ENCODE data around the gene CCNQ. TPM values are rescaled to one million over a fixed set of nuclear protein-coding genes. Genes with fewer than 3 reads are reported as not detected.

Gene CCNQ
- total RNA-seq, 1 donor, result 29.3 TPM

GRCh38 chrX:153588782-153589446 is 10.0 kb downstream of the CCNQ start:
- peak; percentile 4 for DNase-seq (ENCODE audit: insufficient read length, low spot score, missing footprints)
- Histone ChIP-seq H3K4me2 (ENCODE audit: insufficient read depth, low read length) (no peak overlapping the region), H3K27me3 (ENCODE audit: insufficient read depth, low read length) (no peaks in the 10 kb centered on the region), H4K20me1 (ENCODE audit: insufficient read depth, low read length) (peaks cover 5% of the 10 kb centered on the region), H3K27ac (ENCODE audit: low read depth, low read length) (no peak overlapping the region), H3K9me3 (ENCODE audit: low read depth, low read length) (no peaks in the 10 kb centered on the region), H2AFZ (ENCODE audit: low read length) (no peak overlapping the region), H3K79me2 (ENCODE audit: insufficient read depth, low read length) (no peaks in the 10 kb centered on the region), H3K36me3 (ENCODE audit: insufficient read depth, low read length) (peaks cover 12% of the 10 kb centered on the region), H3K4me1 (ENCODE audit: insufficient read depth, low read length) (no peaks in the 10 kb centered on the region), H3K4me3 (ENCODE audit: insufficient read depth, low read length) (no peak overlapping the region)
- TF ChIP-seq CTCF (IDR thresholded peaks at IDR 0.05; ENCODE audit: extremely low read depth, low read depth, low read length), result no peak

GRCh38 chrX:153588021-153588781 is 10.7 kb downstream of the CCNQ start:
- H3K27me3 ChIP-seq (ENCODE audit: insufficient read depth, low read length), result no peaks in the 10 kb centered on the region
- H3K4me3 ChIP-seq (ENCODE audit: insufficient read depth, low read length), result no peak overlapping the region
- H3K9me3 ChIP-seq (ENCODE audit: low read depth, low read length), result no peaks in the 10 kb centered on the region
- H2AFZ ChIP-seq (ENCODE audit: low read length), result no peak overlapping the region
- no peak overlapping the region for H3K27ac ChIP-seq (ENCODE audit: low read depth, low read length)
- TF ChIP-seq CTCF (IDR thresholded peaks at IDR 0.05; ENCODE audit: extremely low read depth, low read depth, low read length), result no peak
- no peak for DNase-seq (ENCODE audit: insufficient read length, low spot score, missing footprints)
- peaks cover 11% of the 10 kb centered on the region for H3K36me3 ChIP-seq (ENCODE audit: insufficient read depth, low read length)
- H3K4me2 ChIP-seq (ENCODE audit: insufficient read depth, low read length), result no peak overlapping the region
- H3K4me1 ChIP-seq (ENCODE audit: insufficient read depth, low read length), result no peaks in the 10 kb centered on the region
- H3K79me2 ChIP-seq (ENCODE audit: insufficient read depth, low read length), result no peaks in the 10 kb centered on the region
- peaks cover 2% of the 10 kb centered on the region for H4K20me1 ChIP-seq (ENCODE audit: insufficient read depth, low read length)

GRCh38 chrX:153587342-153587741 is 11.6 kb downstream of the CCNQ start:
- no peak for DNase-seq (ENCODE audit: insufficient read length, low spot score, missing footprints)
- Histone ChIP-seq H3K4me2 (ENCODE audit: insufficient read depth, low read length) (no peak overlapping the region), H3K27me3 (ENCODE audit: insufficient read depth, low read length) (no peaks in the 10 kb centered on the region), H2AFZ (ENCODE audit: low read length) (no peak overlapping the region), H3K27ac (ENCODE audit: low read depth, low read length) (no peak overlapping the region), H3K79me2 (ENCODE audit: insufficient read depth, low read length) (no peaks in the 10 kb centered on the region), H3K4me3 (ENCODE audit: insufficient read depth, low read length) (no peak overlapping the region), H3K4me1 (ENCODE audit: insufficient read depth, low read length) (no peaks in the 10 kb centered on the region), H3K9me3 (ENCODE audit: low read depth, low read length) (no peaks in the 10 kb centered on the region), H4K20me1 (ENCODE audit: insufficient read depth, low read length) (no peaks in the 10 kb centered on the region), H3K36me3 (ENCODE audit: insufficient read depth, low read length) (peaks cover 9% of the 10 kb centered on the region)
- no peak for TF ChIP-seq CTCF (IDR thresholded peaks at IDR 0.05; ENCODE audit: extremely low read depth, low read depth, low read length)

GRCh38 chrX:153585827-153586226 is 13.1 kb downstream of the CCNQ start:
- no peak overlapping the region for H3K4me2 ChIP-seq (ENCODE audit: insufficient read depth, low read length)
- no peaks in the 10 kb centered on the region for H4K20me1 ChIP-seq (ENCODE audit: insufficient read depth, low read length)
- no peaks in the 10 kb centered on the region for H3K9me3 ChIP-seq (ENCODE audit: low read depth, low read length)
- no peaks in the 10 kb centered on the region for H3K27me3 ChIP-seq (ENCODE audit: insufficient read depth, low read length)
- H3K4me3 ChIP-seq (ENCODE audit: insufficient read depth, low read length), result no peak overlapping the region
- H2AFZ ChIP-seq (ENCODE audit: low read length), result no peak overlapping the region
- no peak for DNase-seq (ENCODE audit: insufficient read length, low spot score, missing footprints)
- H3K27ac ChIP-seq (ENCODE audit: low read depth, low read length), result no peak overlapping the region
- H3K4me1 ChIP-seq (ENCODE audit: insufficient read depth, low read length), result no peaks in the 10 kb centered on the region
- H3K36me3 ChIP-seq (ENCODE audit: insufficient read depth, low read length), result peaks cover 9% of the 10 kb centered on the region
- no peaks in the 10 kb centered on the region for H3K79me2 ChIP-seq (ENCODE audit: insufficient read depth, low read length)
- TF ChIP-seq CTCF (IDR thresholded peaks at IDR 0.05; ENCODE audit: extremely low read depth, low read depth, low read length), result no peak
